ENCODE measurements around the gene COL8A2. TPM values are rescaled to one million over a fixed set of nuclear protein-coding genes. Genes with fewer than 3 reads are reported as not detected.

COL8A2 gene
- total RNA-seq, 1 experiment from 2014 or later = not detected

DNA sequence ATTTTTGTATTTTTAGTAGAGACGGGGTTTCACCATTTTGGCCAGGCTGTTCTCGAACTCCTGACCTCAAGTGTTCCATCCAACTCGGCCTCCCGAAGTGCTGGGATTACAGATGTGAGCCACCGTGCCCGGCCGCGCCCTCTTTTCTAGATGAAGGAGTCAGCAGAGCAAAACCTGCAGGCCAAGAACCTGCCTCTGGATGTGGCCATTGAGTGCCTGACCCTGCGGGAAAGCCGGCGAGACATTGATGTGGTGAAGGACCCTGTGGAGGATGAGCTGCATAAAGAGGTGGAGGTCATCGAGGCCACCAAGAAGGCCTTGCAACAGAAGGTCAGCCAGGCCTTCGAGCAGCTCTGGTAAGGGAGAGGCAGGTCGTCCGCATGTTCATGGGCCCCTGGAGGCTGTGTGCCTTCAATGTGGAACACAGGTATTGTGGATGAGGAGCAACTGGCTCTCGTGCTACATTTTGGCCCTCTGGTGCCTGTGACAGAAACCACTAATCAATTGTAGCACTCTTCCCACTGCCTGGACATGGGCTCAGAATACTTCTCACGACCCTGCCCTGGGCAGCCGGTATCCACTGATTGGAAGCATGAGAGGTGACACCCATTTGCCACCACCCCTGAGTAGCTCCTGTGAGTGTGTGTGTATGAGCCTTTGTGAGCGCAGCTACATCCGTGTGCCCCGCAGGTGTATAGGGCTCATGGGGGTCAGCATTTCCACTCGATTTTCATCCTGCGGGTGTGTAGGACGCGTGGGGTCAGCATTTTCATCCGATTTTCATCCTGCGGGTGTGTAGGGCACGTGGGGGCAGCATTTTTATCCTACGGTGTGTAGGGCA is 39.1 kb downstream of the COL8A2 start:
- in situ Hi-C loops (cut with HindIII; ENCODE audit: low pct_unique_long_range_greater_than_20kb, low sequenced_read_pairs) = no loop called here

DNA sequence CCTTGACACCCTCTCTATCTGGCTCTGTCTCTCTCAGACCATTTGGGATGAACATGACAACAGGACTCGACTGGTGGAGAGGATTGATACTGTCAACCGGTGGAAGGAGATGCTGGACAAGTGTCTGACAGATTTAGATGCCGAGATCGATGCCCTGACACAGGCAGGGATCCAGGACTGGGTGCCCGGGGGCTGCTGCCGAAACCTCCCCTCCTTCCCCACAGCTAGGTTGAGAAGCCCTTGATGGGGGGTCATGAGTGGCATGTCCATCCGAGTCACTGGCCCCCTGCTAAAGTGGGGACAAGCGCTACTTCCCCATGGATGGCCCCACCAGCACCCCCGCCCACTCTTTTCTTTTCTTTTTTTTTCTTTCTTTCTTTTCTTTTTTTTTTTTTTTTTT is 39.9 kb downstream of the COL8A2 start:
- in situ Hi-C loops (cut with HindIII; ENCODE audit: low pct_unique_long_range_greater_than_20kb, low sequenced_read_pairs) = no loop called here
- DNase-seq (ENCODE audit: low read depth) = no peak

More for the DNA sequence above, 39.1 kb downstream of the COL8A2 start:
- no peak for DNase-seq (ENCODE audit: low read depth)

DNA sequence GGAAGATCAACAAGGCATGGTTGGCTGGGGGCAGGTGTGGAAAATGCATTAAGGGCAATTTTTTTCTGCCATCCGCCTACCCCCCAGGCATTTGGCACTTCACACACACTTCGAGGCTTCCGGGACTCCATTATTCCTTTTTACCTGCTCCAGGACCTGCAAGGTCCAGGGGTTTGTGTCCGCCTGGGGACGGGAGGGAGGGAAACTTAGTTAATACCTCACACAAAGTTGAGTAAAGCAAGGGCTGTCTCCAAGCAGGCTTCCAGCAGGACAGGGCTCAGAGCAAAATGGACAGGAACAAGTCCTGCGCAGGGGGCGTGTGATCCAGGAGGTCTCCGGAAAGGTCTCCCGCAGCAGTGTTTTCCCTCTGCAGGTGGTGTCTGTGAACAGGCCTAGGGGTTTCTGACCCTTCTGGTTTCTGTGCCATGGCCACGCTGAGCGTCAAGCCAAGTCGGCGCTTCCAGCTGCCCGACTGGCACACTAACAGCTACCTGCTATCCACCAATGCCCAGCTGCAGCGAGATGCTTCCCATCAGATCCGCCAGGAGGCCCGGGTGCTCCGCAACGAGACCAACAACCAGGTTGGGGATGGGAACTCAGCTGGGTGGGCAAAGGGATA is 40.4 kb downstream of the COL8A2 start:
- DNase-seq (ENCODE audit: low read depth) = no peak
- in situ Hi-C loops (cut with HindIII; ENCODE audit: low pct_unique_long_range_greater_than_20kb, low sequenced_read_pairs) = no loop called here

DNA sequence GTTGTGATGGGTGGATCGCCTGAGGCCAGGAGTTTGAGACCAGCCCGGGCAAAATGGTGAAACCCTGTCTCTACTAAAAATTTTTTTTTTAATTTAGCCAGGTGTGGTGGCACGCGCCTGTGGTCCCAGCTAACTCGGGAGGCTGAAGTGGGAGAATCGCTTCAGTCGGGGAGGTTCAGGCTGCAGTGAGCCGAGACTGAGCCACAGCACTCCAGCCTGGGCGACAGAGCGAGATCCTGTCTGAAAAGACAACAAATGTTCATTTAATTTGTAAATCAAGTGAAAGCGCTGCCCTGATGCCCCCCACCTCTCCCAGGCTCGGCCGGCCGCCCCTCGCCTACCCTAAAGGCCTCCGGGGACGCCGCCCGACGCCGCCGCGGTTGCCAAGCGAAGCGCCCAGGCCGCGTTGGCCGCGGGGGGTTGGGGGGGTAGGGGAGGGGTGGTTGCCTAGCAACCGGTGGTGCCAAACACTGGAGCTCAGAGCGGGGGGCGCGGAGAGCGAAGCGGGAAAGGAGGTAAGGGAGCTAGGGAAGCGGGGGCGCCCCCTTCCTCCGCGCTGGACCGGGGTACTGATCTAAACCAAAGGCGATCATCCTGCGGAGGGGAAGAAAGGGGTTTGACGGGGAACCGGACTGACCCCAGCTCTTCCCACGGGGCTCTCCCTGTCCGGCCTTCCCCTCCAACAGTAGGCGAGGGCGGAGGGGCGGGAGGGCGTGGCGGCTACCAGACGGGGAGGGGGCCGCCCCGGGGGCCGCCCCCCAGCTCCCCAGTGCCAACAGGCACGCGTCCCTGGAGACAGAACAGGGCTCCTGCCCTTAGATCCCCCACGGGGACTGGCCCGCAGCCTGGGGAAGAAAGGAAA is 41.2 kb downstream of the COL8A2 start, which contains the start of gene TEKT2:
TEKT2 (plus strand) TSS at position 460 of the 862 bp plus-strand sequence. CDS start 828 bp downstream, outside the sequence.
- no peak for DNase-seq (ENCODE audit: low read depth)
- in situ Hi-C loops (cut with HindIII; ENCODE audit: low pct_unique_long_range_greater_than_20kb, low sequenced_read_pairs) = no loop called here

DNA sequence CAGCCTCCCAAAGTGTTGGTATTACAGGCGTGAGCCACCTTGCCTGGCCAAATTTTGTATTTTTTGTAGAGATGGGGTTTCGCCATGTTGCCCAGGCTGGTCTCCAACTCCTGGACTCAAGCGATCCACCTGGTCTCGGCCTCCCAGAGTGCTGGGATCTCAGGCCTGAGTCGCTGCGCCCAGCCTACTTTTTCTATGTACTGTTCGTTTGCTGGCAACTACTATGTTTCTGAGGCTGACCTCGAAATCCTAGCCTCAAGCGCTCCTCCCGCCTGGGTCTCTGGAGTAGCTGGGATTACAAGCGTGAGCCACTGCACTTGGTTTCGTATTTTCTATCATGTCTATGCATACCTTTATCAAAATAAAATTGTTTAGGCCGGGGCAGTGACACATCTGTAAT is 41.8 kb downstream of the COL8A2 start:
- in situ Hi-C loops (cut with HindIII; ENCODE audit: low pct_unique_long_range_greater_than_20kb, low sequenced_read_pairs) = no loop called here
- no peak for DNase-seq (ENCODE audit: low read depth)

DNA sequence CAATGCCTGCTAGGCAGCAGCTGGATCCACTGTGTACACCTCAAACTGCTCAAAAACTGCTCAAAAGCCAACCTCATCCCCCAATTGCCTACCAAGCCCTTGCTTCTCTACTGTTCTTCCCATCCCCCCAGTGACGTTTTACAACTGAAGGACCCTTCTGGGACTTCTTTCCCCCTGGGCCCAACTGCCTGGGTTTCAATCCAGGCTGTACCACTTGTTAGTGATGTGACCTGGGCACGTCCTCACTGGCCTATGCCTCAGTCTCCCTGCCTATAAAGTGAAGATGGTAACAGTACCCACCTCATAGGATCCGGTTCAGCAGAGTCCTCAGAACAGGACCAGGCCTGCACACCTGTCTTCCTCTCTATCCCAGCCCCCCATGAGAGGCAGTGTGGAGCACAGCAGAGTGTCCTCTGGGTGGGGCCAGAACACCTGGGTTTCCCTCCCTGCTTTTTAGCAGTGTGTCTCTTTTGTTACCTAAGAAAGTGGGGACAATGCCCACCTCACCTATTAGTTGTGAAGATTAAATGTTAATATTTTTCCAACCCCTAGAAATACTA is 43.0 kb downstream of the COL8A2 start:
- in situ Hi-C loops (cut with HindIII; ENCODE audit: low pct_unique_long_range_greater_than_20kb, low sequenced_read_pairs) = no loop called here
- DNase-seq (ENCODE audit: low read depth) = no peak

DNA sequence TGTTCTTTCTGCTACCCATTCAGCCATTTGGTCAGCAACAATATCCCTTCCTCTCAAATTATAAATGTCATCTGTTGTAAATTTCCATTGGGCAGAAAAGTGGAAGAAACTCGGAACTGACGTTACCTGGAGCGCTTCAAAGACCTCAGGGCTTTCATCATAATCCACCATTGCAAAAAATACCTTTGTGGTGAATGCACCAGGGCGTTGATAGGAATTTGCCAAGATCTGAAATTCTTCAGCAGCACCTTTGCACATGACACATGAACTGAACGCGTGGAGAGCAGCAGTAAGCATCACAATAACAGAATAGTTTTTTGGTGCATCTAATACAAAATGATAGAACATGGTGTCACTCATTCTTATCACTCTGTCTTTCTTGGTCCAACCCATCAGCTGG is 44.2 kb downstream of the COL8A2 start:
- no peak for DNase-seq (ENCODE audit: low read depth)
- in situ Hi-C loops (cut with HindIII; ENCODE audit: low pct_unique_long_range_greater_than_20kb, low sequenced_read_pairs) = no loop called here

DNA sequence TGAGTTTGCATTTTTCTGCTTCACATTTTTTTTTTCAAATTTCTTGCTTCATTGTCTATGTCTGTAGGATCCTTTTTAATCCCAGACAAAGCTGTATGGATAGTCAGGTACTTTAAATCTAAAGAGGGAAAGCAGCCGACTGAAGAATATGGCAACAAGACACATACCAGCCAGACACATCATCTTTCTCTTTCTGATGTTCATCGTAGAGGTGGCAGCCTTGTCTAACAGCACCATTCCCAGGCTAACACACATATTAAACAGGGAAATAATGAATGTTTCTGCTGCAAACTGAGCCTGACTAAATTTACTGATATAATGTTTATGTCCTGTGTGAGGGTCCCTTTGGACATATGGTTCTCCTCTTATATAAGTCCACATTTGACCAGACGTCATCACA is 44.8 kb downstream of the COL8A2 start:
- DNase-seq (ENCODE audit: low read depth) = no peak
- in situ Hi-C loops (cut with HindIII; ENCODE audit: low pct_unique_long_range_greater_than_20kb, low sequenced_read_pairs) = no loop called here

DNA sequence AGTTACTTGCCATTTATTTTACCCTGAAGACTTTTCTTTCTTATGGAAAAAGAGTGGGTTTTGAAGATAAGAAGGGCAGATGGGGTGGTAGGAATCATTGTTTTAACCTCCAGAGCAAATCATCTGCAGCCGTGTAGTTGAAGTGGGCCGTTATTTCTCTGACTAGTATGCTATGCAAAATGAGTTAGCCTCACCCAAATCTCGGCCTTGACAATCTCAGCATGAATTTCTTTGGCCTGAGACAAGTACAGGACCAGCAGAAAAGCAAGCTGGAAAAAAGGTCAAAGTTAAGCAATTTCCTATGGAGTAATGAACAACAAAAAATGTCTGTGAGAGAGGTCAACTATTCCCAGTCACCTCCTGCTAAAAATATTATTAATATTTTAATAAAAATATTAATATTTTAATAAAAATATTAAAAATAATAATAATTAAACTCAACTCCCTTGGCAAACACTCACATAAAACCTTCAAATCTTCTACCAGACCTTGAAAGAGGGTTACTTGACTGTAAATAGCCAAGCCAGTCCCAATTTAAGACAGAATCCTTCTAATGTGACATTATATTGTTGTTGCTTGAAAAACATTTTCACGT is 47.9 kb downstream of the COL8A2 start:
- no peak for DNase-seq (ENCODE audit: low read depth)
- in situ Hi-C loops (cut with HindIII; ENCODE audit: low pct_unique_long_range_greater_than_20kb, low sequenced_read_pairs) = no loop called here

DNA sequence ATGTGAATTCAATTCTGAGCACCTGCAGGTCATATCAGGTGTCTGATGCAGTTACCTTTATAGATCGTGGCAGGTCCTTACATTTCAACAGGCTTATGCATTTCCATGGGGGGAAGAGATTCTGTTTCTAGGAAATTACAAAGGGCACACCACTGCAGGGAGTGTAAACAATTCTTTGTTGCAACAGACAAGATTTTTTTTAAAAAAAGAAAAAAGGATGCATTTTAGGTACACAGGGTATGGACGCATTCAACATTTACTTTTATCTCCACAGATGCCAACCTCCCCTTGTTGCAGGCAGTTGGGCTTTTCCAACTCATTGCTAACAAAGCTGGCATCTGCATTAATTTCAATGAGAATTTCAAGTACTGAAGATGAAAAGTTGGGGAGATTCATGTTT is 54.7 kb downstream of the COL8A2 start:
- in situ Hi-C loops (cut with HindIII; ENCODE audit: low pct_unique_long_range_greater_than_20kb, low sequenced_read_pairs) = no loop called here
- no peak for DNase-seq (ENCODE audit: low read depth)

DNA sequence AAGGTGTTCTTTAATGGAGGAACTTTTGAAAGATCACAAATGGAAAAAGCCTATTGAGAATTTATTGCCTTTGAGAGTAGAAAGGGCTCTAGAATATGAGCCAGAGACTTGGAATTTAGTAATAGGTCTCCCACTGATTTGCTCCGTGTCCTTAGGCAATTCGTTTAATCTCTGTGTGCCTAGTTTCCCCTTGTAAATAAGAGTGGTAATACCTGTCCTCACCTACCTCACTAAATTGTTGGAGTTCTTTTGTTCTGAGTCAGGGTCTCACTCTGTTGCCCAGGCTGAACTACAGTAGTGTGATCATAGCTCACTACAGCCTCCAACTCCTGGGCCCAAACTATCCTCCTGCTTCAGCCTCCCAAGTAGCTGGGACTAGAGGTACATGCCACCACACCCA is 56.2 kb downstream of the COL8A2 start:
- no peak for DNase-seq (ENCODE audit: low read depth)
- in situ Hi-C loops (cut with HindIII; ENCODE audit: low pct_unique_long_range_greater_than_20kb, low sequenced_read_pairs) = no loop called here

DNA sequence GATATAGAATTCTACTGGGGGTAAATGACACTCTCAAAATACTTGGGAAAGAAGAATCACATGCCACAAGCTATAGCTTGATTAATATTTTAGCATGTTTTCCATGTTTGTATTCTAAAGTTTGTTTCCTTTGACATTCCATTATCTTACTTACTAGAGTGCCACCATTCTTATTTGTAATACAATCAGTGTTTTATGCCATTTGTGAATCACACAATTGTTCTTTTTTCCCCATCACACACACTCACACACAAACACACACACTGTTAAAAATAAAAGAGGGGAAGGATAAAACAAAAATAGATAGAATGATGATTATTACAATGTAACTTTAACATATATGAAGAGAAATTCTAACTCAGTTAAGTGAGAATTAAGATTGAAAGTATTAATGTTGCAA is 57.2 kb downstream of the COL8A2 start:
- in situ Hi-C loops (cut with HindIII; ENCODE audit: low pct_unique_long_range_greater_than_20kb, low sequenced_read_pairs) = no loop called here
- no peak for DNase-seq (ENCODE audit: low read depth)

DNA sequence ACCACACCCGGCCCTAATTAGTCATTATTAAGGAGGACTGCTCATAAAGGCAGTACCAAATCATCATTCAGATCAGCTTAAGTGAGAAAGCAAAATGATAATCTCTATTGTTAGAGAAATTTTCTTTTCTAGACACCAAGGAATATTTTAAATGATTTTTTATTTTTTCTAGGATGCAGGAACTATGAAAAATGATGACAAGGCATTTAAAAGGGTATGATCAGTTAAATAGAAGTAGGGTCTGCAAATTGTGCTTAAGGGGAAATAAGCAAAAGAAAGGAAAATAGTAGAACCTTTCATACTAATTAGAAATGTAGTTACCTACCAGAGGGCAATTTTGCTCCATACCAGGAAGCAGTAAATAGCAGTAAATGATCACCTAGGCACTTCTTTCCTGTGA is 62.7 kb downstream of the COL8A2 start:
- in situ Hi-C loops (cut with HindIII; ENCODE audit: low pct_unique_long_range_greater_than_20kb, low sequenced_read_pairs) = no loop called here

DNA sequence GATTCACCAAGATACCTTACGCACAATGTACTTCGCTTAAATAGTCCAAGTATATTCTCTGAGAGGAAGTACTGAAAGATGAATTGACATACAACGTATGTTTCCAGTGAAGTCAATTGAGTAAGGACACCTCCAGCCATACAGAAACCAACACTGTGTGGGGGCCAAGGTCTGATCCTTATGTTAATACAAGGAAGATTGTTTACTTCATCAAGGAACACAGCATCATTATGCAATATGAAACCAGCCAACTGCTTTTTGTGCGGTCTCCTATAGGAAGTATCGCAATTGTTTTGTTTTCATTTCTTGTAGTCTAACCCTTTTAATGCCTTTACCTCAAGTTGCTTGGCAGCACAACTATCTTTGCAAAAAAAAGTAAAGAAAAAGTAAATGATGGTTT is 69.3 kb downstream of the COL8A2 start:
- in situ Hi-C loops (cut with HindIII; ENCODE audit: low pct_unique_long_range_greater_than_20kb, low sequenced_read_pairs) = no loop called here
- no peak for DNase-seq (ENCODE audit: low read depth)

More for the DNA sequence above, 62.7 kb downstream of the COL8A2 start:
- no peak for DNase-seq (ENCODE audit: low read depth)

DNA sequence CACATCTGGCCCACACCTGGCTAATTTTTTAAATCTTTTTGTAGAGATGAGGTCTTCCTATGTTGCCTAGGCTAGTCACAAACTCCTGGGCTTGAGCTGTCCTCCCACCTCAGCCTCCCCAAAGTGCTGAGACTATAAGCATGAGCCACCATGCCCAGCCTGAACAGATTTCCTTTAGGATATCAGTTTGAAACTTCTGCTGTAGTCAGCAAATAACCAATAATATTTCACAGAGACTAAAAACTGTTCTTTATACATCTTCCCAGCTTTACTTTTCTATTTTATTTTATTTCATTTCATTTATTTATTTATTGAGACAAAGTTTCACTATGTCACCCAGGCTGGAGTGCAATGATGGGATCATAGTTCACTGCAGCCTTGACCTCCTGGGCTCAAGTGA is 71.0 kb downstream of the COL8A2 start:
- in situ Hi-C loops (cut with HindIII; ENCODE audit: low pct_unique_long_range_greater_than_20kb, low sequenced_read_pairs) = no loop called here
- DNase-seq (ENCODE audit: low read depth) = no peak

DNA sequence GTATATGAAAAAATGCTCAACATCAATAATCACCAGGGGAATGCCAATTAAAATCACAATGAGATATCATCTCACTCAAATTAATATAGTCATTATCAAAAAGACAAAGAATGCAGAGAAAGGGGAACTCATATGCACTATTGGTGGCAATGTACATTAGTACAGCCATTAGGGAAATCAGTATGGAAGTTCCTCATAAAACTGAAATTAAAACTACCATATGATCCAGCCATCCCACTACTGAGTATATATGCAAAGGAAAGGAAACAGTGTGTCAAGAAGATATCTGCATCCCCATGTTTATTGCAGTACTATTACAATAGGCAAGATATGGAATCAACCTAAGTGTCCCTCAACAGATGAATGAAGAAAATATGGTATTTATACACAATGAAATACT is 73.2 kb downstream of the COL8A2 start:
- DNase-seq (ENCODE audit: low read depth) = no peak

More for the DNA sequence above, 73.2 kb downstream of the COL8A2 start:
- in situ Hi-C loops (cut with HindIII; ENCODE audit: low pct_unique_long_range_greater_than_20kb, low sequenced_read_pairs) = no loop called here
